Gastrocnemius medialis (tissue), 4 donors: ENCODE results near the gene ASXL1. TPM values are rescaled to one million over a fixed set of nuclear protein-coding genes. Genes with fewer than 3 reads are reported as not detected.

Experiments
- ATAC-seq, 2 donors: fragments of 150-250 bp; one replicate each; pipeline ENCODE4 v1.9.1; 2016
- DNase-seq, 2 donors: peaks; one replicate each; pipeline ENCODE4 v3.0.0-alpha.2; 2019
- H3K27ac ChIP-seq, 4 donors: fragments of 200-600 bp; sonication (generic); 1 replicate in 1 of 4; 2 replicates in 3 of 4; pipeline ENCODE4 v1.5.1; 2016 to 2018; ENCODE audit warnings: mild to moderate bottlenecking in 2 of 4, moderate library complexity in 1 of 4
- H3K27me3 ChIP-seq, 3 donors: fragments of 200-600 bp; sonication (generic) in 2 of 3; 1 replicate in 1 of 3; 2 replicates in 2 of 3; pipeline versions ENCODE4 v1.5.1 to v1.6.0; 2016 to 2019; ENCODE audit warnings: mild to moderate bottlenecking in 1 of 3, moderate library complexity in 1 of 3
- H3K36me3 ChIP-seq, 2 donors: fragments of 200-600 bp; sonication (generic) in 1 of 2; one replicate each; pipeline ENCODE4 v1.5.1; 2017 to 2018
- H3K4me1 ChIP-seq, 2 donors: fragments of 200-600 bp; sonication (generic) in 1 of 2; one replicate each; pipeline ENCODE4 v1.5.1; 2016 to 2017; ENCODE audit warnings: mild to moderate bottlenecking in 2 of 2
- H3K4me3 ChIP-seq, 4 donors: fragments of 200-600 bp; sonication (generic) in 3 of 4; 1 replicate in 1 of 4; 2 replicates in 3 of 4; pipeline ENCODE4 v1.5.1; 2016 to 2019; ENCODE audit warnings: mild to moderate bottlenecking in 2 of 4
- H3K9me3 ChIP-seq, 3 donors: fragments of 200-600 bp; sonication (generic) in 2 of 3; 1 replicate in 1 of 3; 2 replicates in 2 of 3; pipeline ENCODE4 v1.5.1; 2016 to 2019
- POLR2A ChIP-seq, 2 donors: fragments of 450-650 bp; IDR thresholded peaks; one replicate each; pipeline ENCODE4 v1.6.1; 2017; ENCODE audit warnings: antibody characterized with exemption in 2 of 2, mild to moderate bottlenecking in 2 of 2, moderate library complexity in 2 of 2
- in situ Hi-C, 4 donors: fragments of 200-750 bp; cut with MboI; loops; one replicate each; pipeline versions ENCODE4 v1.15.0 to v1.8.0; 2017; ENCODE audit warnings: low sequenced_read_pairs in 4 of 4
- intact Hi-C: fragments of 100-400 bp; cut with DNase I; formaldehyde crosslinking; loops from one replicate; pipeline ENCODE4 v1.15.1; 2023; ENCODE audit warnings: low total_unique reads
- total RNA-seq, 4 donors: library from RNA; depleted of rRNA; stranded (reverse); fragments of >200 nt; gene quantifications; one replicate each; pipeline versions ENCODE4 v1.1.0 to v1.2.3, GENCODE V29; 2016
- TF ChIP-seq, protein P1 (sequence below), 5 experiments: fragments of 450-650 bp in 3 of 5; fragments of 200-600 bp in 2 of 5; sonication (generic) in 2 of 5; IDR thresholded peaks in 4 of 5; conservative IDR thresholded peaks in 1 of 5; 1 replicate in 4 of 5; 2 replicates in 1 of 5; pipeline ENCODE4 v1.5.1; 2016 to 2019; ENCODE audit warnings: antibody characterized with exemption in 5 of 5, mild to moderate bottlenecking in 3 of 5, moderate library complexity in 3 of 5

Gene ASXL1
- total RNA-seq, 4 donors from 2014 or later, result 21.8 to 36.6 (median 28.4) TPM

DNA sequence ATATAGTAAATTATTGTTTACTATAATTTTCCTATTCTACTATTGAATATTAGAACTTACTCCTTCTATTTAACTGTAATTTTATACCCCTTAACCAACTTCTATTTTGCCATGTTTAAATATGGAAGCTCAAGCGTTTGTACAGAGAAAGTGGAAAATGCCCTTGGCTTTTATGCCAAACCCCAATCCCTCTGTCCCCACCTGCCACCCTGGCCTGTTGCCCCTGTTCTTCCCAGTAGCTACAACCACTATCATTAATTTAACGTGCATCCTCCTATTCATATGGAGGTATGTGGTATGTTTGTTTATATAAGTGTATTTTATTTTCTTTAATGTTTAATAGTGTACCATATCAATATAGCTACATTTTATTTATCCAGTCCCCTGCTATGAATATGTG, 58.1 kb downstream of the ASXL1 start:
- in situ Hi-C loops, result no loop called here
- TF ChIP-seq, protein P1, sequence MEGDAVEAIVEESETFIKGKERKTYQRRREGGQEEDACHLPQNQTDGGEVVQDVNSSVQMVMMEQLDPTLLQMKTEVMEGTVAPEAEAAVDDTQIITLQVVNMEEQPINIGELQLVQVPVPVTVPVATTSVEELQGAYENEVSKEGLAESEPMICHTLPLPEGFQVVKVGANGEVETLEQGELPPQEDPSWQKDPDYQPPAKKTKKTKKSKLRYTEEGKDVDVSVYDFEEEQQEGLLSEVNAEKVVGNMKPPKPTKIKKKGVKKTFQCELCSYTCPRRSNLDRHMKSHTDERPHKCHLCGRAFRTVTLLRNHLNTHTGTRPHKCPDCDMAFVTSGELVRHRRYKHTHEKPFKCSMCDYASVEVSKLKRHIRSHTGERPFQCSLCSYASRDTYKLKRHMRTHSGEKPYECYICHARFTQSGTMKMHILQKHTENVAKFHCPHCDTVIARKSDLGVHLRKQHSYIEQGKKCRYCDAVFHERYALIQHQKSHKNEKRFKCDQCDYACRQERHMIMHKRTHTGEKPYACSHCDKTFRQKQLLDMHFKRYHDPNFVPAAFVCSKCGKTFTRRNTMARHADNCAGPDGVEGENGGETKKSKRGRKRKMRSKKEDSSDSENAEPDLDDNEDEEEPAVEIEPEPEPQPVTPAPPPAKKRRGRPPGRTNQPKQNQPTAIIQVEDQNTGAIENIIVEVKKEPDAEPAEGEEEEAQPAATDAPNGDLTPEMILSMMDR (IDR thresholded peaks at IDR 0.05 in 4 of 5, conservative IDR thresholded peaks at IDR 0.05 in 1 of 5), result no peak
- TF ChIP-seq POLR2A (IDR thresholded peaks at IDR 0.05), result no peak

DNA sequence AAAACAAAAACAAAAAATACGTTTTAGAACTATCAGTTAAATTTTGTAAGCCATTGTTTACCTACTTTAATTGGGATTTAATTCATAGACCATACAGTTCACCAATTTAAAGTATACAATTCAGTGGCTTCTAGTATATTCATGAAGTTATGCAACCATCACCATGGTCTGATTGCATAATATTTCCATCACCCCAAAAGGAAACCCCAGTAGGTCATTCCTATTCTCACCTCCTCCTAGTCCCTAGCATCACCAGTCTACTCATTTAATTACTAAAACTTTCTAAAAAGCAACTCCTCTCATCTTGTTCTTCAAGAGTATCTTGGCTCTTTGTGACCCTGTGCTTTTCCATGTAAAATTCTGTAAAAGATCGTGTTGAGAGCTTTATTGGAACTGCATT, 60.2 kb downstream of the ASXL1 start:
- Histone ChIP-seq H3K27ac (no peak overlapping the region), H3K27me3 (no peaks in the 10 kb centered on the region), H3K36me3 (no peaks in the 10 kb centered on the region), H3K4me3 (no peak overlapping the region), H3K9me3 (no peaks in the 10 kb centered on the region), H3K4me1 (peaks cover 4 to 7% of the 10 kb centered on the region in 2 donors)
- DNase-seq (no peak), ATAC-seq (no peak)
- TF ChIP-seq, protein P1 (IDR thresholded peaks at IDR 0.05 in 4 of 5, conservative IDR thresholded peaks at IDR 0.05 in 1 of 5), result no peak
- TF ChIP-seq POLR2A (IDR thresholded peaks at IDR 0.05), result no peak
- in situ Hi-C loops (no loop called here), intact Hi-C loops (loop anchor here (1.0 kb wide), 1 partner anchor 25 kb away; no protein-coding TSS in a partner anchor)

More for the DNA sequence above, 58.1 kb downstream of the ASXL1 start:
- H3K4me1 ChIP-seq, result peaks cover 4 to 7% of the 10 kb centered on the region in 2 donors
- intact Hi-C loops, result no loop called here
- no peaks in the 10 kb centered on the region for H3K9me3 ChIP-seq
- H3K4me3 ChIP-seq, result no peak overlapping the region
- H3K27ac ChIP-seq, result no peak overlapping the region
- H3K27me3 ChIP-seq, result no peaks in the 10 kb centered on the region
- H3K36me3 ChIP-seq, result no peaks in the 10 kb centered on the region
- DNase-seq, result no peak
- ATAC-seq, result no peak

DNA sequence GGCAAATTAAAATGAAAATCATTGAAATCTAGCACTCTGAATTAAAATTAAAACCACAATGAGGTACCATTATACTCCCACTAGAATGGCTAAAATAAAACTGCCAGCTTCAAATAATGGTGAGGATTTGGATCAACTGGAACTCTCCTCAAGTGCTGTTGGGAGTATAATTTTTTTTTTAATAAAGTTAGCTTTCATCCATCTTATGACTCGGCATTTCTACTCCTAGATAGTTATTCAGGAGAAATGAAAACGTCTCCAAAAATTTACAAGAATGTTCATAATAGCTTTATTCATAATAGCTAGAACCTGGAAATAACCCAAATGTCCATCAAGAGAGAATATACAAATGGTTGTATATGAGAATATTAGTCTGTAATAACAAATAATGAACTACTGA, 63.2 kb downstream of the ASXL1 start:
- Histone ChIP-seq H3K4me3 (no peak overlapping the region), H3K27me3 (no peaks in the 10 kb centered on the region), H3K4me1 (peaks cover 0 to 4% of the 10 kb centered on the region in 2 donors), H3K9me3 (no peaks in the 10 kb centered on the region), H3K36me3 (no peaks in the 10 kb centered on the region), H3K27ac (no peak overlapping the region)
- intact Hi-C loops, result no loop called here
- in situ Hi-C loops, result no loop called here
- DNase-seq, result no peak
- no peak for TF ChIP-seq POLR2A (IDR thresholded peaks at IDR 0.05)
- TF ChIP-seq, protein P1 (IDR thresholded peaks at IDR 0.05 in 4 of 5, conservative IDR thresholded peaks at IDR 0.05 in 1 of 5), result no peak
- no peak for ATAC-seq

DNA sequence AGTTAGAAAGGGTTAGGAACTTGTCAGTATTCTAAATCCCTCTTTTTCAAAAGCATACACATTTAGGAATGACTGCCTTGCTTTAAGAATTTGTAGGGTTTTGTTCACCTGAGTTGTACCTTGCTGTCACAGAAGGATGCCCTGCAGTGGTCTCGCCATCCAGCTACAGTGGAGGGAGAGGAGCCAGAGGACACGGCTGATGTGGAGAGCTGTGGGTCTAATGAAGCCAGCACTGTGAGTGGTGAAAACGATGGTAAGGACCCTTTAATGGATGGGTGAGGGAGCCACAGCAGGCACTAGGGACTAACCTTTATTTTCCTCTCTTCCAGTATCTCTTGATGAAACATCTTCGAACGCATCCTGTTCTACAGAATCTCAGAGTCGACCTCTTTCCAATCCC, 69.9 kb downstream of the ASXL1 start:
- no peaks in the 10 kb centered on the region for H3K9me3 ChIP-seq
- DNase-seq (no peak), ATAC-seq (no peak)
- H3K27ac ChIP-seq, result no peak overlapping the region
- peaks cover 0 to 51% of the 10 kb centered on the region in 2 donors for H3K36me3 ChIP-seq
- H3K4me3 ChIP-seq, result no peak overlapping the region
- intact Hi-C loops, result no loop called here
- H3K27me3 ChIP-seq, result no peaks in the 10 kb centered on the region
- TF ChIP-seq, protein P1 (IDR thresholded peaks at IDR 0.05 in 4 of 5, conservative IDR thresholded peaks at IDR 0.05 in 1 of 5), result no peak
- TF ChIP-seq POLR2A (IDR thresholded peaks at IDR 0.05), result no peak
- H3K4me1 ChIP-seq, result no peaks in the 10 kb centered on the region
- in situ Hi-C loops, result no loop called here

DNA sequence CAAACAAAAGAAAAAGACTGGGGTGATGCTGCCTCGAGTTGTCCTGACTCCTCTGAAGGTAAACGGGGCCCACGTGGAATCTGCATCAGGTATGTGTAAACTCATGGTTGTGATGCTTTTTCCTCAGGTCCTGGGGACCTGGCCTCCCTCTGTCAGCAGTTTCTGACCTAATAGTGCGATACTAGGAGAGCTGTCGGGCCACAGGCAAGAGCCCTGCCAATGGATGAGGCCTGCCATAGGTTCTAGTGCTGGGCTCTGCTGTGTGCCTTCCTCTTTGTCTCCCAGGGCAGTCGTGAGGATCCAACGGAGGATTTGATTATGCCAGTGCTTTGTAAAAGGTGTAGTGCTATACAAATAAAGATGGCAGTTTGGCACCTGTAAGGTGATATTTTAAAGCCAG, 71.2 kb downstream of the ASXL1 start:
- H3K4me1 ChIP-seq, result peaks cover 0 to 2% of the 10 kb centered on the region in 2 donors
- intact Hi-C loops, result no loop called here
- peaks cover 0 to 64% of the 10 kb centered on the region in 2 donors for H3K36me3 ChIP-seq
- DNase-seq (no peak), ATAC-seq (no peak)
- TF ChIP-seq POLR2A (IDR thresholded peaks at IDR 0.05), result no peak
- TF ChIP-seq, protein P1 (IDR thresholded peaks at IDR 0.05 in 4 of 5, conservative IDR thresholded peaks at IDR 0.05 in 1 of 5), result no peak
- H3K27ac ChIP-seq, result no peak overlapping the region
- H3K9me3 ChIP-seq, result no peaks in the 10 kb centered on the region
- H3K27me3 ChIP-seq, result no peaks in the 10 kb centered on the region
- no peak overlapping the region for H3K4me3 ChIP-seq
- in situ Hi-C loops, result no loop called here
